GM21529 (cell line): ENCODE measurements around the gene RHEX.

Experiments
- ATAC-seq: cut with Tn5 transposase; IDR thresholded peaks from one replicate; pipeline ENCODE4 v1.9.1; 2021; ENCODE audit not compliant: unreplicated experiment

The RHEX gene

GRCh38 chr1:206114692-206115640 is 62.0 kb downstream of the RHEX start:
- ATAC-seq, result no peak

- no peak for ATAC-seq
Measured at GRCh38 chr1:206115791-206116190, 62.8 kb downstream of the RHEX start.

GRCh38 chr1:206116191-206116872 is 63.4 kb downstream of the RHEX start:
- no peak for ATAC-seq

- no peak for ATAC-seq
Measured at GRCh38 chr1:206116873-206117150, 63.8 kb downstream of the RHEX start.

- ATAC-seq, result no peak
Measured at GRCh38 chr1:206117151-206117948, 64.4 kb downstream of the RHEX start, which contains the start of gene AVPR1B. AVPR1B (minus strand) TSS chr1:206117388; CDS start chr1:206116890, 498 bp downstream.

GRCh38 chr1:206120406-206120805 is 67.4 kb downstream of the RHEX start:
- no peak for ATAC-seq

GRCh38 chr1:206121269-206121668 is 68.3 kb downstream of the RHEX start:
- no peak for ATAC-seq

- ATAC-seq, result no peak
Measured at GRCh38 chr1:206122686-206123085, 69.7 kb downstream of the RHEX start.

GRCh38 chr1:206125346-206125745 is 72.4 kb downstream of the RHEX start:
- ATAC-seq, result no peak

GRCh38 chr1:206127336-206127735 is 74.4 kb downstream of the RHEX start:
- ATAC-seq, result no peak

- ATAC-seq, result no peak
Measured at GRCh38 chr1:206128196-206128595, 75.2 kb downstream of the RHEX start.

GRCh38 chr1:206131037-206131436 is 78.1 kb downstream of the RHEX start:
- ATAC-seq, result no peak

- ATAC-seq, result no peak
Measured at GRCh38 chr1:206133751-206134415, 80.9 kb downstream of the RHEX start.

GRCh38 chr1:206135248-206135647 is 82.3 kb downstream of the RHEX start:
- ATAC-seq, result no peak

GRCh38 chr1:206136241-206136640 is 83.3 kb downstream of the RHEX start:
- no peak for ATAC-seq

GRCh38 chr1:206142011-206142410 is 89.0 kb downstream of the RHEX start:
- ATAC-seq, result no peak

GRCh38 chr1:206142770-206143169 is 89.8 kb downstream of the RHEX start:
- no peak for ATAC-seq

GRCh38 chr1:206143537-206144172 is 90.7 kb downstream of the RHEX start:
- no peak for ATAC-seq

- no peak for ATAC-seq
Measured at GRCh38 chr1:206144605-206145004, 91.6 kb downstream of the RHEX start.

- no peak for ATAC-seq
Measured at GRCh38 chr1:206145771-206146290, 92.9 kb downstream of the RHEX start.
